Activated CD8-positive, alpha-beta memory T cell treated with anti-CD3 and anti-CD28 coated beads, Interleukin-2, amount 50 U/mL, for 4 hours (primary cell): ENCODE results near the gene BACH1.
A peak's percentile ranks its signal among the peaks of the same experiment; 100 is the strongest.

ENCODE experiments used
- DNase-seq: peaks from one replicate; pipeline ENCODE4 v3.0.0-alpha.2; 2020

BACH1 gene

GRCh38 chr21:29316029-29316742, 17.5 kb downstream of the BACH1 start:
- DNase-seq = no peak

- DNase-seq = no peak
These were observed 18.1 kb downstream of the BACH1 start for GRCh38 chr21:29316806-29317205.

GRCh38 chr21:29318354-29318753, 19.6 kb downstream of the BACH1 start:
- no peak for DNase-seq

- DNase-seq = no peak
These were observed 21.3 kb downstream of the BACH1 start for GRCh38 chr21:29320031-29320430.

GRCh38 chr21:29321217-29321616, 22.5 kb downstream of the BACH1 start:
- no peak for DNase-seq

- DNase-seq = no peak
These were observed 23.5 kb downstream of the BACH1 start for GRCh38 chr21:29321932-29322928.

- DNase-seq = no peak
These were observed 24.5 kb downstream of the BACH1 start for GRCh38 chr21:29323189-29323588.

- DNase-seq = no peak
These were observed 28.3 kb downstream of the BACH1 start for GRCh38 chr21:29326914-29327554.

GRCh38 chr21:29329406-29329805, 30.7 kb downstream of the BACH1 start:
- DNase-seq = no peak

- no peak for DNase-seq
These were observed 32.1 kb downstream of the BACH1 start for GRCh38 chr21:29330797-29331196.

GRCh38 chr21:29332461-29333362, 34.0 kb downstream of the BACH1 start:
- no peak for DNase-seq

GRCh38 chr21:29333406-29333805, 34.7 kb downstream of the BACH1 start:
- DNase-seq = no peak

GRCh38 chr21:29334717-29335428, 36.2 kb downstream of the BACH1 start:
- no peak for DNase-seq

- no peak for DNase-seq
These were observed 37.0 kb downstream of the BACH1 start for GRCh38 chr21:29335720-29336119.

- DNase-seq = no peak
These were observed 39.5 kb downstream of the BACH1 start for GRCh38 chr21:29338256-29338655.

- DNase-seq = no peak
These were observed 41.5 kb downstream of the BACH1 start for GRCh38 chr21:29340228-29340627.

- DNase-seq = peak; percentile 21
These were observed 43.7 kb downstream of the BACH1 start for GRCh38 chr21:29342363-29342957.

- no peak for DNase-seq
These were observed 44.8 kb downstream of the BACH1 start for GRCh38 chr21:29343519-29343918.

- DNase-seq = no peak
These were observed 47.6 kb downstream of the BACH1 start for GRCh38 chr21:29346281-29346680.

GRCh38 chr21:29346771-29347170, 48.0 kb downstream of the BACH1 start:
- DNase-seq = no peak

GRCh38 chr21:29347274-29347681, 48.6 kb downstream of the BACH1 start:
- DNase-seq = no peak
